Middle frontal gyrus (tissue), 1 donor: ENCODE data around the gene HOXC12.

ENCODE experiments used
- DNase-seq: peaks from one replicate; pipeline ENCODE4 v3.0.0-alpha.2; 2015; ENCODE audit warnings: low spot score; ENCODE audit errors: extremely low spot score

Gene HOXC12

DNA sequence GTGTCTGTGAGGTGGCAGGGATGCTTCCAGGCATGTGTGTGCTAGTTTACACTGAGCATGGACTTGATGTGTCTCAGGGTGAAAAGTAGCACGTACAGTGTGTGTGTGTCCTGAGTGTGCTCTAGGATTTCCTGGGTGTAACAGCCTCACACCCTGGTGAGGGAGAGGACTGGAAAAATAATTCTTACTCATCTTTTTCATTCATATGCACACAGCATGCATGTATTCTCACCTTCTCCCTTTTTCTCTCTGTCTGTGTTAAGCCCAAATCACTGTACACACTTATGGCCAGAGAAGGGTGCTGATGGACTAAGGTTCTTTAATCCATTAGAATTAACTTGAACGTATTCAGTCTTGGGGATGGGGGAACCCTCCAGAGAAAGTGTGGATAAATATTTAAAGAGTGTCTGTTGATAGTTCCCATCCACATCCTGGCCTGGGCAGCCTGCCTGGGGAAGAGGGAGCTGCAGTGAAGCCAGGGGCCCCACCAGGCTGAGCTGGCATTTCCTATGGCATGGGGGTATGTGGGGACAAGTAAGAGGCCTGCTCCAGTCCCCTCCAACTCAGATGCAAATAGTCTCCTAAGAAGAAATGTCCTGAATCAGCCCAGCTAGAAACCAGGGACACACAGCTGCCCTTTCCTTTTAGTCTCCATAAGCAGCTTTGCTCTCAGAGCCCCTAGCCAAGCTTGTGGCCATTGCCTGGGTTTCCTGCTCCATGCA, 53.0 kb downstream of the HOXC12 start:
- no peak for DNase-seq

DNA sequence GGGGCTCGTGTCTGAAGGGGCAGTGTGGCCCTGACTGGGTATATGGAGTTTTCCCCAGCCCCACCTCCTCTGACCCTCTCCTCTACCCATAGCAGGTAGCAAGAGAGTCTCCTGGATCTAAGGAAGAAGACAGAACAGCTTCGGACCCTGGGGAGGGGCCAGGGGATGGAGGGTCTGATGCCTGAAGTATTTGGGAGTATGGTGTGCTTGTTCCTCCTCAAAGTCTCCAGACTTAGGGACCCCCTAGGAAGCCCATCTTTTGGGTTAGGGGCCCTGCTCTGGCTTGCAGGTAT, 53.5 kb downstream of the HOXC12 start:
- DNase-seq, result no peak
